Measurements from ENCODE around the gene TMOD3. TPM values are rescaled to one million over a fixed set of nuclear protein-coding genes. Genes with fewer than 3 reads are reported as not detected.

Gene TMOD3
- total RNA-seq, 1 donor from 2014 or later = 59.2 TPM

GRCh38 chr15:51838270-51838669, 8.8 kb downstream of the TMOD3 start:
- Mint-ChIP-seq H3K9me3 (no peaks in the 10 kb centered on the region), H3K27ac (peak overlapping the region; percentile 63), H3K27me3 (ENCODE audit: insufficient read depth) (no peaks in the 10 kb centered on the region), H3K36me3 (ENCODE audit: low read depth) (peaks cover 5% of the 10 kb centered on the region), H3K4me1 (ENCODE audit: low read depth) (peaks cover 76% of the 10 kb centered on the region), H3K4me3 (peak overlapping the region; percentile 46)
- intact Hi-C loops (cut with micrococcal nuclease) = no loop called here
- DNase-seq (ENCODE audit: low spot score) = no peak

- Mint-ChIP-seq H3K27me3 (ENCODE audit: insufficient read depth) (no peaks in the 10 kb centered on the region), H3K27ac (no peak overlapping the region), H3K36me3 (ENCODE audit: low read depth) (peaks cover 8% of the 10 kb centered on the region), H3K4me1 (ENCODE audit: low read depth) (peaks cover 76% of the 10 kb centered on the region), H3K9me3 (no peaks in the 10 kb centered on the region), H3K4me3 (no peak overlapping the region)
- no peak for DNase-seq (ENCODE audit: low spot score)
- intact Hi-C loops (cut with micrococcal nuclease) = no loop called here
These were observed 11.2 kb downstream of the TMOD3 start for GRCh38 chr15:51840692-51841091.

- Mint-ChIP-seq H3K4me3 (no peak overlapping the region), H3K4me1 (ENCODE audit: low read depth) (peaks cover 77% of the 10 kb centered on the region), H3K27ac (peak overlapping the region; percentile 1), H3K27me3 (ENCODE audit: insufficient read depth) (no peaks in the 10 kb centered on the region), H3K36me3 (ENCODE audit: low read depth) (peaks cover 10% of the 10 kb centered on the region), H3K9me3 (no peaks in the 10 kb centered on the region)
- intact Hi-C loops (cut with micrococcal nuclease) = no loop called here
- no peak for DNase-seq (ENCODE audit: low spot score)
These were observed 12.1 kb downstream of the TMOD3 start for GRCh38 chr15:51841406-51842040.

GRCh38 chr15:51842265-51842664, 12.8 kb downstream of the TMOD3 start:
- intact Hi-C loops (cut with micrococcal nuclease) = no loop called here
- Mint-ChIP-seq H3K36me3 (ENCODE audit: low read depth) (peaks cover 12% of the 10 kb centered on the region), H3K9me3 (no peaks in the 10 kb centered on the region), H3K27me3 (ENCODE audit: insufficient read depth) (no peaks in the 10 kb centered on the region), H3K4me3 (no peak overlapping the region), H3K4me1 (ENCODE audit: low read depth) (peaks cover 73% of the 10 kb centered on the region), H3K27ac (no peak overlapping the region)
- DNase-seq (ENCODE audit: low spot score) = no peak

- no peaks in the 10 kb centered on the region for H3K27me3 Mint-ChIP-seq (ENCODE audit: insufficient read depth)
These were observed 13.6 kb downstream of the TMOD3 start for GRCh38 chr15:51842852-51843737.

GRCh38 chr15:51844747-51845426, 15.4 kb downstream of the TMOD3 start:
- Mint-ChIP-seq H3K9me3 (no peaks in the 10 kb centered on the region), H3K4me3 (no peak overlapping the region), H3K4me1 (ENCODE audit: low read depth) (peaks cover 65% of the 10 kb centered on the region), H3K27ac (no peak overlapping the region), H3K27me3 (ENCODE audit: insufficient read depth) (no peaks in the 10 kb centered on the region), H3K36me3 (ENCODE audit: low read depth) (peaks cover 14% of the 10 kb centered on the region)
- intact Hi-C loops (cut with micrococcal nuclease) = no loop called here
- no peak for DNase-seq (ENCODE audit: low spot score)

More at GRCh38 chr15:51842852-51843737, 13.6 kb downstream of the TMOD3 start:
- no peak overlapping the region for H3K27ac Mint-ChIP-seq
- H3K4me3 Mint-ChIP-seq = no peak overlapping the region
- no peak for DNase-seq (ENCODE audit: low spot score)
- H3K4me1 Mint-ChIP-seq (ENCODE audit: low read depth) = peaks cover 65% of the 10 kb centered on the region
- intact Hi-C loops (cut with micrococcal nuclease) = no loop called here
- no peaks in the 10 kb centered on the region for H3K9me3 Mint-ChIP-seq
- H3K36me3 Mint-ChIP-seq (ENCODE audit: low read depth) = peaks cover 9% of the 10 kb centered on the region

- DNase-seq (ENCODE audit: low spot score) = no peak
- H3K4me1 Mint-ChIP-seq (ENCODE audit: low read depth) = peaks cover 59% of the 10 kb centered on the region
- intact Hi-C loops (cut with micrococcal nuclease) = no loop called here
- no peaks in the 10 kb centered on the region for H3K27me3 Mint-ChIP-seq (ENCODE audit: insufficient read depth)
- peaks cover 14% of the 10 kb centered on the region for H3K36me3 Mint-ChIP-seq (ENCODE audit: low read depth)
- peak overlapping the region; percentile 45 for H3K27ac Mint-ChIP-seq
- no peak overlapping the region for H3K4me3 Mint-ChIP-seq
- H3K9me3 Mint-ChIP-seq = no peaks in the 10 kb centered on the region
These were observed 16.6 kb downstream of the TMOD3 start for GRCh38 chr15:51846066-51846462.

- no peaks in the 10 kb centered on the region for H3K9me3 Mint-ChIP-seq
- peak overlapping the region; percentile 45 for H3K27ac Mint-ChIP-seq
- H3K4me1 Mint-ChIP-seq (ENCODE audit: low read depth) = peaks cover 53% of the 10 kb centered on the region
- H3K27me3 Mint-ChIP-seq (ENCODE audit: insufficient read depth) = no peaks in the 10 kb centered on the region
- intact Hi-C loops (cut with micrococcal nuclease) = no loop called here
- no peak overlapping the region for H3K4me3 Mint-ChIP-seq
- no peak for DNase-seq (ENCODE audit: low spot score)
- peaks cover 14% of the 10 kb centered on the region for H3K36me3 Mint-ChIP-seq (ENCODE audit: low read depth)
These were observed 17.2 kb downstream of the TMOD3 start for GRCh38 chr15:51846463-51847230.

- peaks cover 14% of the 10 kb centered on the region for H3K36me3 Mint-ChIP-seq (ENCODE audit: low read depth)
- H3K27ac Mint-ChIP-seq = no peak overlapping the region
- H3K9me3 Mint-ChIP-seq = no peaks in the 10 kb centered on the region
- no peak for DNase-seq (ENCODE audit: low spot score)
- no peak overlapping the region for H3K4me3 Mint-ChIP-seq
- no peaks in the 10 kb centered on the region for H3K27me3 Mint-ChIP-seq (ENCODE audit: insufficient read depth)
- intact Hi-C loops (cut with micrococcal nuclease) = no loop called here
- H3K4me1 Mint-ChIP-seq (ENCODE audit: low read depth) = peaks cover 33% of the 10 kb centered on the region
These were observed 19.4 kb downstream of the TMOD3 start for GRCh38 chr15:51848811-51849210.

GRCh38 chr15:51849860-51850259, 20.4 kb downstream of the TMOD3 start:
- intact Hi-C loops (cut with micrococcal nuclease) = no loop called here
- Mint-ChIP-seq H3K9me3 (no peaks in the 10 kb centered on the region), H3K36me3 (ENCODE audit: low read depth) (peaks cover 12% of the 10 kb centered on the region)

GRCh38 chr15:51853998-51854397, 24.5 kb downstream of the TMOD3 start:
- no peaks in the 10 kb centered on the region for H3K9me3 Mint-ChIP-seq
- peaks cover 4% of the 10 kb centered on the region for H3K36me3 Mint-ChIP-seq (ENCODE audit: low read depth)
- intact Hi-C loops (cut with micrococcal nuclease) = no loop called here
- no peaks in the 10 kb centered on the region for H3K27me3 Mint-ChIP-seq (ENCODE audit: insufficient read depth)
- peaks cover 5% of the 10 kb centered on the region for H3K4me1 Mint-ChIP-seq (ENCODE audit: low read depth)
- no peak overlapping the region for H3K4me3 Mint-ChIP-seq
- no peak for DNase-seq (ENCODE audit: low spot score)
- no peak overlapping the region for H3K27ac Mint-ChIP-seq

More at GRCh38 chr15:51849860-51850259, 20.4 kb downstream of the TMOD3 start:
- DNase-seq (ENCODE audit: low spot score) = no peak
- H3K27me3 Mint-ChIP-seq (ENCODE audit: insufficient read depth) = no peaks in the 10 kb centered on the region
- no peak overlapping the region for H3K4me3 Mint-ChIP-seq
- peaks cover 27% of the 10 kb centered on the region for H3K4me1 Mint-ChIP-seq (ENCODE audit: low read depth)
- H3K27ac Mint-ChIP-seq = no peak overlapping the region

GRCh38 chr15:51855612-51856011, 26.2 kb downstream of the TMOD3 start:
- no peak for DNase-seq (ENCODE audit: low spot score)
- H3K36me3 Mint-ChIP-seq (ENCODE audit: low read depth) = peaks cover 13% of the 10 kb centered on the region
- peaks cover 5% of the 10 kb centered on the region for H3K9me3 Mint-ChIP-seq
- H3K27ac Mint-ChIP-seq = no peak overlapping the region
- intact Hi-C loops (cut with micrococcal nuclease) = no loop called here
- H3K27me3 Mint-ChIP-seq (ENCODE audit: insufficient read depth) = no peaks in the 10 kb centered on the region
- H3K4me1 Mint-ChIP-seq (ENCODE audit: low read depth) = peaks cover 7% of the 10 kb centered on the region
- H3K4me3 Mint-ChIP-seq = no peak overlapping the region

Measured in activated T-helper 1 cell treated with anti-CD3 and anti-CD28 coated beads, Interleukin-12 subunit alpha, Interleukin-12 subunit beta, Interleukin-2, Interleukin-4 antibody, amounts not matched to agents 30 ng/mL and 10 ng/mL and 1 ng/mL, durations not matched to agents 14 hours and 24 hours and 36 hours (primary cell).